PC-9 (cell line): ENCODE results near the gene CREM. TPM values are rescaled to one million over a fixed set of nuclear protein-coding genes. Genes with fewer than 3 reads are reported as not detected.

Experiments
- BruUV-seq: library from RNA; stranded (reverse); fragments of 400-500 nt; replicated peaks from 2 replicates; lab custom pipeline; 2021; lab: Mats Ljungman, UMichigan
- CTCF ChIA-PET: fragments of 300-600 bp; sonication (Branson Sonifier 250); formaldehyde crosslinking; loops from one replicate; lab custom pipeline; 2022; ENCODE audit warnings: antibody characterized with exemption; lab: Charles Lee
- POLR2A ChIA-PET: fragments of 300-600 bp; sonication (Branson Sonifier 250); formaldehyde crosslinking; loops from one replicate; lab custom pipeline; 2022; ENCODE audit warnings: antibody characterized with exemption; ENCODE audit not compliant: unreplicated experiment; lab: Charles Lee
- DNase-seq, 2 experiments: peaks; one replicate each; pipeline versions ENCODE4 v3.0.0 to v3.0.0-alpha.2; 2015 to 2022; ENCODE audit warnings: mixed read lengths in 1 of 2
- H2AFZ ChIP-seq: fragments of 200-600 bp; sonication (generic); 2 replicates; pipeline ENCODE4 v1.8.1; 2017; ENCODE audit warnings: antibody characterized with exemption
- H3F3A ChIP-seq: fragments of 200-600 bp; sonication (generic); 2 replicates; pipeline ENCODE4 v1.8.1; 2017; ENCODE audit warnings: antibody characterized with exemption, mild to moderate bottlenecking, low read depth; ENCODE audit not compliant: insufficient read depth
- H3K27ac ChIP-seq: fragments of 200-600 bp; sonication (generic); 2 replicates; pipeline ENCODE4 v1.6.1; 2016; ENCODE audit warnings: mixed run types
- H3K27me3 ChIP-seq: fragments of 200-600 bp; sonication (generic); 2 replicates; pipeline ENCODE4 v1.6.1; 2016; ENCODE audit warnings: low read depth, mixed run types; ENCODE audit not compliant: insufficient read depth
- H3K36me3 ChIP-seq: fragments of 200-600 bp; sonication (generic); 2 replicates; pipeline ENCODE4 v1.6.1; 2016; ENCODE audit warnings: low read depth, mixed run types
- H3K4me1 ChIP-seq: fragments of 200-600 bp; sonication (generic); replicated peaks from 2 replicates; pipeline ENCODE4 v1.6.1; 2016; ENCODE audit warnings: mixed run types; ENCODE audit not compliant: insufficient read depth
- H3K4me2 ChIP-seq: fragments of 200-600 bp; sonication (generic); 2 replicates; pipeline ENCODE4 v1.6.1; 2017; ENCODE audit warnings: mixed run types
- H3K4me3 ChIP-seq: fragments of 200-600 bp; sonication (generic); 2 replicates; pipeline ENCODE4 v1.6.1; 2016; ENCODE audit warnings: mixed run types
- H3K79me2 ChIP-seq: fragments of 200-600 bp; sonication (generic); 2 replicates; pipeline ENCODE4 v1.6.1; 2017; ENCODE audit warnings: low read depth, mixed run types
- H3K9me2 ChIP-seq: fragments of 200-600 bp; sonication (generic); 2 replicates; pipeline ENCODE4 v1.8.1; 2017; ENCODE audit warnings: mild to moderate bottlenecking; ENCODE audit not compliant: insufficient read depth
- H3K9me3 ChIP-seq: fragments of 200-600 bp; sonication (generic); 2 replicates; pipeline ENCODE4 v1.8.1; 2016; ENCODE audit warnings: low read depth; ENCODE audit not compliant: insufficient read depth
- H4K20me1 ChIP-seq: fragments of 200-600 bp; sonication (generic); 2 replicates; pipeline ENCODE4 v1.8.1; 2017; ENCODE audit not compliant: insufficient read depth
- CTCF ChIP-seq: fragments of 200-600 bp; sonication (generic); conservative IDR thresholded peaks from 2 replicates; pipeline ENCODE4 v1.6.1; 2017; ENCODE audit warnings: mixed run types, antibody characterized with exemption, mild to moderate bottlenecking, moderate library complexity
- EZH2 ChIP-seq: fragments of 200-600 bp; sonication (generic); IDR thresholded peaks from 2 replicates; pipeline ENCODE4 v1.8.0; 2017; ENCODE audit warnings: antibody characterized with exemption, low read depth
- intact Hi-C: fragments of 100-400 bp; cut with micrococcal nuclease; formaldehyde crosslinking; loops from one replicate; pipeline ENCODE4 v1.10.0; 2022; ENCODE audit not compliant: unreplicated experiment
- total RNA-seq: library from RNA; stranded (reverse); gene quantifications from 2 replicates; pipeline ENCODE4 v1.2.3, GENCODE V29; 2021

Gene CREM
- total RNA-seq, 1 experiment from 2014 or later = 25.6 TPM

GRCh38 chr10:35203745-35204144, 77.1 kb downstream of the CREM start:
- BruUV-seq = no TSS peak
- no peak for DNase-seq
- no peak overlapping the region for H3K4me3 ChIP-seq
- no peak overlapping the region for H3K27ac ChIP-seq
- H3K36me3 ChIP-seq = no peaks in the 10 kb centered on the region
- CTCF ChIA-PET = no interaction called here
- no peaks in the 10 kb centered on the region for H3K4me1 ChIP-seq
- H3K27me3 ChIP-seq = no peaks in the 10 kb centered on the region
- no peak overlapping the region for H2AFZ ChIP-seq
- intact Hi-C loops = no loop called here
- POLR2A ChIA-PET = no interaction called here
- no peaks in the 10 kb centered on the region for H4K20me1 ChIP-seq
- no peak overlapping the region for H3K4me2 ChIP-seq
- no peaks in the 10 kb centered on the region for H3F3A ChIP-seq
- H3K9me3 ChIP-seq = no peaks in the 10 kb centered on the region
- no peaks in the 10 kb centered on the region for H3K9me2 ChIP-seq
- H3K79me2 ChIP-seq = no peaks in the 10 kb centered on the region
- TF ChIP-seq CTCF (no peak), EZH2 (no peak)

- ChIA-PET CTCF (no interaction called here), POLR2A (no interaction called here)
- no peaks in the 10 kb centered on the region for H3F3A ChIP-seq
- no peaks in the 10 kb centered on the region for H3K9me2 ChIP-seq
- no peaks in the 10 kb centered on the region for H3K27me3 ChIP-seq
- H3K79me2 ChIP-seq = no peaks in the 10 kb centered on the region
- TF ChIP-seq EZH2 (no peak), CTCF (no peak)
- no peak for DNase-seq
- no peak overlapping the region for H3K4me2 ChIP-seq
- H3K36me3 ChIP-seq = no peaks in the 10 kb centered on the region
- BruUV-seq = no TSS peak
- H3K9me3 ChIP-seq = no peaks in the 10 kb centered on the region
- no peaks in the 10 kb centered on the region for H3K4me1 ChIP-seq
- no peaks in the 10 kb centered on the region for H4K20me1 ChIP-seq
- intact Hi-C loops = no loop called here
- no peak overlapping the region for H2AFZ ChIP-seq
- H3K4me3 ChIP-seq = no peak overlapping the region
- no peak overlapping the region for H3K27ac ChIP-seq
Observed at GRCh38 chr10:35204650-35205319, 78.1 kb downstream of the CREM start.

- no peaks in the 10 kb centered on the region for H3K79me2 ChIP-seq
- CTCF ChIA-PET = interaction anchor here (2.1 kb wide), 1 partner anchor 11 kb away, joined by 8 read pairs; no protein-coding TSS in a partner anchor
- BruUV-seq = no TSS peak
Observed at GRCh38 chr10:35206274-35206673, 79.6 kb downstream of the CREM start.

More at GRCh38 chr10:35206274-35206673, 79.6 kb downstream of the CREM start:
- no peaks in the 10 kb centered on the region for H3F3A ChIP-seq
- H3K9me3 ChIP-seq = no peaks in the 10 kb centered on the region
- H3K4me3 ChIP-seq = no peak overlapping the region
- intact Hi-C loops = no loop called here
- H4K20me1 ChIP-seq = no peaks in the 10 kb centered on the region
- no peak overlapping the region for H2AFZ ChIP-seq
- H3K27ac ChIP-seq = no peak overlapping the region
- no peaks in the 10 kb centered on the region for H3K36me3 ChIP-seq
- H3K27me3 ChIP-seq = no peaks in the 10 kb centered on the region
- no peaks in the 10 kb centered on the region for H3K9me2 ChIP-seq
- POLR2A ChIA-PET = interaction anchor here (0.6 kb wide), 1 partner anchor 10 kb away, joined by 6 read pairs; no protein-coding TSS in a partner anchor
- TF ChIP-seq EZH2 (no peak), CTCF (no peak)
- DNase-seq = no peak
- no peaks in the 10 kb centered on the region for H3K4me1 ChIP-seq
- H3K4me2 ChIP-seq = no peak overlapping the region
